Caco-2 (cell line): ENCODE data around the gene SART3. TPM values are rescaled to one million over a fixed set of nuclear protein-coding genes. Genes with fewer than 3 reads are reported as not detected.

ENCODE experiments used
- BruUV-seq: library from RNA; stranded (reverse); fragments of 400-500 nt; replicated peaks from 2 replicates; lab custom pipeline; 2021; lab: Mats Ljungman, UMichigan
- CTCF ChIA-PET: fragments of 300-600 bp; sonication (Branson Sonifier 250); formaldehyde crosslinking; loops from one replicate; lab custom pipeline; 2022; ENCODE audit warnings: antibody characterized with exemption; lab: Charles Lee
- POLR2A ChIA-PET: fragments of 300-600 bp; sonication (Branson Sonifier 250); formaldehyde crosslinking; loops from one replicate; lab custom pipeline; 2022; ENCODE audit warnings: antibody characterized with exemption; lab: Charles Lee
- DNase-seq, 2 experiments: peaks; one replicate each; pipeline versions ENCODE4 v3.0.0 to v3.0.0-alpha.2; 2020 to 2022
- H3K27me3 ChIP-seq: replicated peaks from 2 replicates; pipeline ENCODE4 v1.6.0; 2011; ENCODE audit warnings: low read length; ENCODE audit not compliant: control insufficient read depth, insufficient read depth
- H3K36me3 ChIP-seq: 2 replicates; pipeline ENCODE4 v1.5.1; 2011; ENCODE audit warnings: low read length; ENCODE audit not compliant: control insufficient read depth, insufficient read depth
- H3K4me1 ChIP-seq: fragments of 250-450 bp; sonication (Bioruptor Pico); 2 replicates; pipeline ENCODE4 v1.5.1; 2020; ENCODE audit warnings: mild to moderate bottlenecking
- H3K4me3 ChIP-seq: 2 replicates; pipeline ENCODE4 v1.5.1; 2011; ENCODE audit warnings: low read depth, mild to moderate bottlenecking, control low read depth, low read length
- H3K9me3 ChIP-seq: fragments of 250-450 bp; sonication (Bioruptor Pico); 2 replicates; pipeline ENCODE4 v1.5.1; 2020; ENCODE audit warnings: mild to moderate bottlenecking, moderate library complexity
- H3K27ac Mint-ChIP-seq: one replicate; pipeline ENCODE4 v1.8.0; 2022; ENCODE audit warnings: mixed read lengths; ENCODE audit not compliant: unreplicated experiment
- H3K27me3 Mint-ChIP-seq: one replicate; pipeline ENCODE4 v1.8.0; 2022; ENCODE audit warnings: mixed read lengths; ENCODE audit not compliant: insufficient read depth, unreplicated experiment
- H3K36me3 Mint-ChIP-seq: one replicate; pipeline ENCODE4 v1.8.0; 2022; ENCODE audit warnings: mild to moderate bottlenecking, mixed read lengths; ENCODE audit not compliant: insufficient read depth, unreplicated experiment
- H3K4me1 Mint-ChIP-seq: one replicate; pipeline ENCODE4 v1.8.0; 2022; ENCODE audit warnings: low read depth, mixed read lengths; ENCODE audit not compliant: unreplicated experiment
- H3K4me3 Mint-ChIP-seq: one replicate; pipeline ENCODE4 v1.8.0; 2022; ENCODE audit warnings: mild to moderate bottlenecking, moderate library complexity, mixed read lengths; ENCODE audit not compliant: unreplicated experiment
- H3K9me3 Mint-ChIP-seq: one replicate; pipeline ENCODE4 v1.8.0; 2022; ENCODE audit warnings: mixed read lengths; ENCODE audit not compliant: unreplicated experiment
- intact Hi-C: fragments of 100-400 bp; cut with micrococcal nuclease; formaldehyde crosslinking; loops from one replicate; pipeline ENCODE4 v1.10.0; 2022; ENCODE audit not compliant: unreplicated experiment
- total RNA-seq: library from RNA; stranded (reverse); gene quantifications from 2 replicates; pipeline ENCODE4 v1.2.3, GENCODE V29; 2022
- TF ChIP-seq, protein P1 (sequence below), 2 experiments: fragments of 200-600 bp in 1 of 2; IDR thresholded peaks; 1 replicate in 1 of 2; 2 replicates in 1 of 2; pipeline versions ENCODE4 v1.5.1 to v1.8.0; 2011 to 2022; ENCODE audit warnings: antibody characterized with exemption in 1 of 2, control low read depth in 1 of 2, inconsistent platforms in 1 of 2, low read depth in 1 of 2, low read length in 1 of 2, mild to moderate bottlenecking in 1 of 2, moderate library complexity in 1 of 2; ENCODE audit not compliant: insufficient read depth in 1 of 2, severe bottlenecking in 1 of 2, unreplicated experiment in 1 of 2

SART3 gene
- total RNA-seq, 1 experiment from 2014 or later: 77.3 TPM

DNA sequence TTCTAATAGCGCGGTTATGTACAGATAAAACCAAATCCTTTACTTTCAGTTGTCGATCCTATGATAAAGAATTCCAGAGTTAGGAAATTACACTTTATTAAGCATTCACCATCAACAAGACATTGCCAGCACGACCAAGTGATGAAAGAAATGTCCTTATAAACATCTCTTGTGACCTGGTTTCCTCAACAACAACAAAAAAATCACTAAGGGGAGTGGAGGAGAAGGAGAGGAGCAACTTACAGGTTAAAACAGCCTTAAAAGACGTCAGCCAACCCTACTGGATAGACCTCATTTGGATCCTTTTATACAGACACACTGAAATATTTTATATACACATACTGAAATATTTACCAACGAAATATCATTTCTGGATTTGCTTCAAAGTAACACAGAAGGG is 22.8 kb downstream of the SART3 start:
- no peaks in the 10 kb centered on the region for H3K27me3 ChIP-seq
- Mint-ChIP-seq H3K36me3 (peaks cover 86% of the 10 kb centered on the region), H3K4me1 (no peaks in the 10 kb centered on the region), H3K9me3 (no peaks in the 10 kb centered on the region), H3K4me3 (no peak overlapping the region), H3K27me3 (no peaks in the 10 kb centered on the region), H3K27ac (no peak overlapping the region)
- H3K4me1 ChIP-seq: no peaks in the 10 kb centered on the region
- H3K36me3 ChIP-seq: peaks cover 2% of the 10 kb centered on the region
- POLR2A ChIA-PET: no interaction called here
- intact Hi-C loops: no loop called here
- CTCF ChIA-PET: no interaction called here
- no peaks in the 10 kb centered on the region for H3K9me3 ChIP-seq
- TF ChIP-seq, protein P1, sequence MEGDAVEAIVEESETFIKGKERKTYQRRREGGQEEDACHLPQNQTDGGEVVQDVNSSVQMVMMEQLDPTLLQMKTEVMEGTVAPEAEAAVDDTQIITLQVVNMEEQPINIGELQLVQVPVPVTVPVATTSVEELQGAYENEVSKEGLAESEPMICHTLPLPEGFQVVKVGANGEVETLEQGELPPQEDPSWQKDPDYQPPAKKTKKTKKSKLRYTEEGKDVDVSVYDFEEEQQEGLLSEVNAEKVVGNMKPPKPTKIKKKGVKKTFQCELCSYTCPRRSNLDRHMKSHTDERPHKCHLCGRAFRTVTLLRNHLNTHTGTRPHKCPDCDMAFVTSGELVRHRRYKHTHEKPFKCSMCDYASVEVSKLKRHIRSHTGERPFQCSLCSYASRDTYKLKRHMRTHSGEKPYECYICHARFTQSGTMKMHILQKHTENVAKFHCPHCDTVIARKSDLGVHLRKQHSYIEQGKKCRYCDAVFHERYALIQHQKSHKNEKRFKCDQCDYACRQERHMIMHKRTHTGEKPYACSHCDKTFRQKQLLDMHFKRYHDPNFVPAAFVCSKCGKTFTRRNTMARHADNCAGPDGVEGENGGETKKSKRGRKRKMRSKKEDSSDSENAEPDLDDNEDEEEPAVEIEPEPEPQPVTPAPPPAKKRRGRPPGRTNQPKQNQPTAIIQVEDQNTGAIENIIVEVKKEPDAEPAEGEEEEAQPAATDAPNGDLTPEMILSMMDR (IDR thresholded peaks at IDR 0.05; ENCODE audit: insufficient read depth in 1 of 2, low read depth in 1 of 2, low read length in 1 of 2, severe bottlenecking in 1 of 2, unreplicated experiment in 1 of 2): no peak
- BruUV-seq: no TSS peak
- H3K4me3 ChIP-seq: no peak overlapping the region
- DNase-seq: no peak

DNA sequence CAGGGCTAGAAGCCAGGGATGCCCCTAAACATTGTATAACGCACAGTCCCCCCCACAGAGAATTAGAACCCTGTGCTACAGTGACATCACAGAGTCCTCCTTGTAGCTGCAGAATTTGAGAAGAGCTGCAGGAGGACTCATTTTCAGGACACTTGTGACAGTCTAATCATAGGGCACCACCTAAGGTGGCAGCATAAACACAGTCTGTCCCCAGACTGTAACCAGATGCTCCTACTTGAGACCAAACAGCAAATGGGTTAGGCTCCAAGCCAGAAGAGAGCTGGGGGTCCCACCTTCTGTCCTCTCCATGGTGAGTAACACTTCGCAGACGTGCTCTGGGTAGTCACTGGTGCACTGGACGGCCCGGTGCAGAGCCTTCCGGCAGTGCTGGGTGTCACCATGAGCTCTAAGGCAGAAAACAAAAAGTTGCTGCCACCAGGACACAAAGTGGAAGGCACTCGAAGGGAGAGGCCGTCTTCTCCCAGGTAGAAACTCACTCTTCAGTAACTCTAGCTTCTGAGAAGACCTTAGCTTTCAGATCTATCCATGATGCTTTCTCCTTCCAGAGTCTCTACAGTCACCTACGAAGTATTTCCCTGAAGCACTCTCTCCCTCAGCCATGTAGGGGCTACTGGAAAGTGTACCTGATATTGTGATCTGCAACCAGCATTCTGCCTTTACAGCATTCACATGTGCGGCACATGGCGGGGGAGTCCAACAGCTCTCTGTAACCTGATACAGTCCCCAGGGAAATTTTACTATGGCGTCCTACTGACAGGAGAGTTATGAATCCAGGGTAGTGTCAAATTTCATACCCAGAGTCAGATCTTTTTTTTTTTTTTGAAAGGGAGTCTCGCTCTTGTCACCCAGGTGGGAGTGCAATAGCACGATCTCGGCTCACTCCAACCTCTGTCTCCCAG is 28.8 kb downstream of the SART3 start:
- ChIA-PET CTCF (interaction anchor here (0.5 kb wide), 1 partner anchor 1065 kb away, joined by 3 read pairs; no protein-coding TSS in a partner anchor), POLR2A (no interaction called here)
- no peaks in the 10 kb centered on the region for H3K4me1 Mint-ChIP-seq
- TF ChIP-seq, protein P1 (IDR thresholded peaks at IDR 0.05; ENCODE audit: insufficient read depth in 1 of 2, low read depth in 1 of 2, low read length in 1 of 2, severe bottlenecking in 1 of 2, unreplicated experiment in 1 of 2): no peak
- Histone ChIP-seq H3K9me3 (no peaks in the 10 kb centered on the region), H3K27me3 (no peaks in the 10 kb centered on the region), H3K4me3 (no peak overlapping the region), H3K4me1 (no peaks in the 10 kb centered on the region), H3K36me3 (peaks cover 8% of the 10 kb centered on the region)
- no peak overlapping the region for H3K27ac Mint-ChIP-seq
- no peaks in the 10 kb centered on the region for H3K9me3 Mint-ChIP-seq
- BruUV-seq: no TSS peak
- DNase-seq: no peak
- no peaks in the 10 kb centered on the region for H3K27me3 Mint-ChIP-seq
- H3K36me3 Mint-ChIP-seq: peaks cover 99% of the 10 kb centered on the region
- no peak overlapping the region for H3K4me3 Mint-ChIP-seq
- intact Hi-C loops: no loop called here

GRCh38 chr12:108530161-108530560 is 30.8 kb downstream of the SART3 start:
- Mint-ChIP-seq H3K4me3 (no peak overlapping the region), H3K9me3 (no peaks in the 10 kb centered on the region), H3K27ac (no peak overlapping the region), H3K36me3 (peaks cover 99% of the 10 kb centered on the region), H3K4me1 (no peaks in the 10 kb centered on the region), H3K27me3 (no peaks in the 10 kb centered on the region)
- TF ChIP-seq, protein P1 (IDR thresholded peaks at IDR 0.05; ENCODE audit: insufficient read depth in 1 of 2, low read depth in 1 of 2, low read length in 1 of 2, severe bottlenecking in 1 of 2, unreplicated experiment in 1 of 2): no peak
- Histone ChIP-seq H3K4me1 (no peaks in the 10 kb centered on the region), H3K9me3 (no peaks in the 10 kb centered on the region), H3K4me3 (no peak overlapping the region), H3K27me3 (no peaks in the 10 kb centered on the region), H3K36me3 (peaks cover 7% of the 10 kb centered on the region)
- ChIA-PET POLR2A (no interaction called here), CTCF (no interaction called here)
- intact Hi-C loops: no loop called here
- DNase-seq: no peak
- BruUV-seq: no TSS peak
